Left hindlimb (tissue), 1 donor: ENCODE results near the gene HELZ.
"Not testable (repeated sequence)": the region's sequence is repeated elsewhere in the genome, so short reads cannot be mapped to it uniquely, and the experiment has no call there.

Experiments used
- DNase-seq: peaks from one replicate; pipeline ENCODE4 v3.0.0-alpha.2; 2018

HELZ gene

DNA sequence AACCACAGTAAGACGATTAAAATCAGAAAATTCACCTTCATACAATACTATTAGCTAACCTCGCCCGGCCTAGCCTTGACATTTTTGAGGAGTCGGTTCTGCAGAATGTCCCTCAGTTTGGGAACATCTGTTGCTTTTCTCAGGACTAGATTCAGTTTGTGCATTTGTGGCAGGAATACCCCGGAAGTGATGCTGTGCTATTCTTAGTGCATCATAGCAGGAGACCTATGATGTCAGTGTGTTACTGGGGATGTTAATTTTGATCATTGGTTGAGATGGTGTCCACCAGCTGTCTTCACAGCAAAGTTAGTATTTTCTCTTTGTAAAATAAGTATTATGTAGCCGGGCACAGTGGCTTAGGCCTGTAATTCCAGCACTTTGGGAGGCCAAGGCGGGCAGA is 21.5 kb upstream of the HELZ start:
- no peak for DNase-seq

DNA sequence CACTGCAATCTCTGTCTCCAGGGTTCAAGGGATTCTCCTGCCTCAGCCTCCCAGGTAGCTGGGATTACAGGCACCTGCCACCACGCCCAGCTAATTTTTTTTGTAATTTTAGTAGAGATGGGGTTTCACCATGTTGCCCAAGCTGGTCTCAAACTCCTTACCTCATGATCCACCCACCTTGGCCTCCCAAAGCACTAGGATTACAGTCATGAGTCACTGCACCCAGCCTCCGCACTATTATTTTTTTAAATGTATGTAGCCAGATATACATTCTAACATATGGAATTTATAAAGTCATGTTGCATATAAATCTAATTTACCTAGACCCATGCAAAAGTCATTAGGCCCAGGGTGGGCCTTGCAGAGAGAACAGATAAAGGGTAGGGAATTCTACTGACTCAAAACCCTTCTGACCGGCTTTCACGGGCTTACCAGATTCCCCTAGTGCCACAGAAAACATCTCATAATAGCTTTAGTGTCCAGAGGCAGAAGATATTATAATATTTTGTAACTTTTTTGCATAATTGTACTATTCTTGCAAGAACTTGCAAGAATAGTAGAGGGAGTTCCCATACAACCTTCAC is 20.5 kb upstream of the HELZ start:
- no peak for DNase-seq

- no peak for DNase-seq
These were observed 17.6 kb upstream of the HELZ start for GRCh38 chr17:67262435-67263117.

GRCh38 chr17:67260170-67260987 is 15.4 kb upstream of the HELZ start:
- no peak for DNase-seq

DNA sequence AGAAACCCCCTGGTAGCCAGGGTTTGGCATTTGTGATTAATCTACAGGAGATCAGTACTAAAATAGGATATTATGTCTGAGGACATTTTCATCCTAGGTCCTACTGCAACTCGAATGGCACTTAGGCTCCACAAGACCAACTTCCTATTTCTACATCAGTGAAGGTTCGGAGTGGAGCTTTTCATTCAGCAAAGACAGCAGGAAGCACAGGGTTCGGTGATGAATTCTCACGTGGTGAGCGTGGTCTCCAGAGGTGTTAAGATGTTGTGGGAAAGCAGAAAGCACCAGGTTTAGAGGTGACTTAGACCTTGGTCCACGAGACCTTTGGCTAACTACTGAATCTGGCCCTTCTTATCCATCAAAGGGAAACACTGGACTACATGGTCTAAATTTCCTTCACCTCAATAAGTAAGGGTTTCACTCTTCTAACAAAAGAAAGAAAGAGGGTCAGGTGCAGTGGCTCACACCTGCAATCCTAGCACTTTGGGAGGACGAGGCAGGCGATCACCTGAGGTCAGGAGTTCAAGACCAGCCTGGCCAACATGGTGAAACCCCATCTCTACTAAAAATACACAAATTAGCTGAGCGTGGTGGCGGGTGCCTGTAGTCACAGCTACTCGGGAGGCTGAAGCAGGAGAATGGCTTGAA is 13.9 kb upstream of the HELZ start:
- no peak for DNase-seq

- DNase-seq = no peak
These were observed 11.2 kb upstream of the HELZ start for GRCh38 chr17:67256075-67256732.

- DNase-seq = no peak
These were observed 8.4 kb upstream of the HELZ start for GRCh38 chr17:67253384-67253783.

- not testable (repeated sequence) for DNase-seq
These were observed 6.6 kb upstream of the HELZ start for GRCh38 chr17:67251586-67251985.

GRCh38 chr17:67248291-67248690 is 3.3 kb upstream of the HELZ start:
- no peak for DNase-seq

GRCh38 chr17:67247416-67247900 is 2.5 kb upstream of the HELZ start:
- DNase-seq = no peak

GRCh38 chr17:67246653-67247415 is 1.8 kb upstream of the HELZ start:
- peak; percentile 31 for DNase-seq

DNA sequence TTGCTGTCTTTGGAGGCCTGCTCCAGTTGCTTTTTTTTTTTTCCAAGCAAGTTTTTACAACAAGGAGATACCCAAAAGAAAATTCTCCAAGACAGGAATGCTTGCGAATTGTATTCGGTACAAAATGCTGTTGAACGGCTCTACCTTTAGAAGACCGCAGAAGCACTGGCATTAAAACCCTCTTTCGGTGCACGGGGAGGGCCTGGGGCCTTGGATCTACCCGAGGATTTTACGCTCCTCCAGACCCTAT is 1.3 kb upstream of the HELZ start:
- DNase-seq = no peak

DNA sequence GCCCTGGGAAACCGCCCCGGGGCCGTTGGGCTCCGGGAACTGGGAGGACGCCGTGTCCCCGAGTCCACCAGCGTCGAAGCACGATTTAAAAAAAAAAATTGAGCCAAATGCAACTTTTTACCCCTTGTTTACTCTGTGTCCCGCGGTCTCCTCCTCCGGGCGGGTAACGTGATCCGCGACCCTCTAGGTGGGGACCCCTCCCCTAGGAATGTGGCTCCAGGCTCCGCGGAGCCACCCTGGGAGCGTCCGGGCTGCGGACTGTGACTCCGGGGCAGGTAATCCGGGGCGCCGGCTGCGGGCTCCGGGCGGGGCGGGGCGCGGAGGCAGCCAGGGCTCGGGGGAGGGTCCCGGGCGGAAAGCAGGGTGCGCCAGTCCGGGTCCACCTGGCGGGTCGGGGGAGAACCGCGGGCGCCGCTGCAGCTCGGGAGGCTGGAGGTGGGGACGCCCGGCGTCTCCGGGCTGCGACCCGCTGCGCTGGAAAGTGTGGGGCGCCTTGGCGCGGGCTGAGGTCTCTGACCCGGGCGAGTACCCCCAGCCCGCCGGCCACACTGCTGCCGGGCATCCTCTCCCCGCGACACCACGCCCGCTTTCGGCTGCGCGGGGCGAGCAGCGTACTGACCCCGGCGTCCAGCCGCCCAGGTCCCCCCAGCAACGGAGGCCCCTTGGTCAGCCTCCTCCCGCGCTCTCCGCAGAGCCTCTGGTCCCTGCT is 852 bp upstream of the HELZ start:
- peak; percentile 59 for DNase-seq

- DNase-seq = peak; percentile 33
These were observed 444 bp downstream of the HELZ start for GRCh38 chr17:67244431-67245072.

DNA sequence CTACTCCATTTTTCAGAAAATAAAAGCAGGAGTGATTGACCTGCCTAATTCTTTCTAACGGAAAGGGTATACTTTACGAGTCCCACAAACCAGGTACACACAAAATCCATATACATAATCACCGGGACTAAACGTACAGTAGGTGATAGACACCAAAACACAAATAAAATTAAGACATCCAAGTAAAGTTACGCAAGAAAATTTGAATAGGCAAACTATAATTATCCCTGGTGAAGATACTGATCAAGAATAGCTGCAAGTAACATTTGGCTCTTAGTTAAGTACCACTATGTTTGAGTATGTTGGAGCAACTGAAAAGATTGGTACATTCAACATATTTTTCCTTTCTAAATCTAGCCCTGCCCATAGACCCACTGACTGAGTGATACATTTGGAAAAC is 1.7 kb downstream of the HELZ start:
- no peak for DNase-seq

DNA sequence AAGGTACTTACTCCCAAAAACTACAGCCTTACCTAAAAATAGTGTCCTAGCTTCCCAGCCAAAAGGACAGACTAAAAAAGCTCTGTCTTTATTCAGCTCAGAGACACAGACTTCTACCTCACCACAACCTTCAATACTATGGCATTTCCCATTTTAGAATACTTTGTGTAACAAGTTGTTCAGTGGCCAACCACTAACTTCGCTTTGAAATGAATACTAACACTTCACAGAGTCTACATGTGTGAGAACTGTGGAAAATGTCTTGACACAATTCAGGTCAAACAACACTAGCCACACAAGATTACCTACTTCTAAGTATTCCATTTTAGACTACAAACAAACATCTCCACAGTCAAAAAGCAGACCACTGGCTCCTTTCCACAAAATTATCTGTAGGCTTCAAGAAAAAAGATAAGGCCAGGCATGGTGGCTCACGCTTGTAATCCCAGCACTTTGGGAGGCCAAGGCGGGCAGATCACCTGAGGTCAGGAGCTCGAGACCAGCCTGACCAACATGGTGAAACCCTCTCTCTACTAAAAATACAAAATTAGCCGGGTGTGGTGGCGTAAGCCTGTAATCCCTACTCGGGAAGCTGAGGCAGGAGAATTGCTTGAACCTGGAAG is 3.2 kb downstream of the HELZ start:
- DNase-seq = no peak

DNA sequence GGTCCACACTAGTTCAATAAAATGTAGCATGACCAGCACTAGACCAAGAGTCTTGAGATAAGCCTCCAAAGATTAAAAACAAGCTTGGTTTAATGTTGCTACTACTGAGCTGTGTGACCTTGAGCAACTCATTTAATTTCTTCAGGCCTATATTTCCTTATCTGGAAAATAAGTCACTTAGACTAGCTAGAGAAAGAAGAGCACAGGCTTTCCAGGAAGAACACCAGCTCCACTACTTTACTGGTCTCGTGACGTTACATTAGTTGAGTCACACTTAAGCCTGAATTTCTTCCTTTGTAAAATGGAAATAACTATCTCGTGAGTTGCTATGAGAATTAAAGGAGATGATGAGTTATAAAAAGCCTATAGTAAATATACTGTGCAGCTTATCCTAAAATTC is 5.4 kb downstream of the HELZ start:
- no peak for DNase-seq

GRCh38 chr17:67238991-67239390 is 6.0 kb downstream of the HELZ start:
- DNase-seq = no peak

- no peak for DNase-seq
These were observed 12.6 kb downstream of the HELZ start for GRCh38 chr17:67232441-67232840.

GRCh38 chr17:67229109-67229955 is 15.7 kb downstream of the HELZ start:
- no peak for DNase-seq
